Iris pigment epithelial cell (primary cell): ENCODE results near the gene MAP2K5.
"Not testable (repeated sequence)": the region's sequence is repeated elsewhere in the genome, so short reads cannot be mapped to it uniquely, and the experiment has no call there.

Source experiments
- DNase-seq: peaks from one replicate; pipeline ENCODE4 v3.0.0-alpha.2; 2011; ENCODE audit warnings: low read depth

MAP2K5 gene

DNA sequence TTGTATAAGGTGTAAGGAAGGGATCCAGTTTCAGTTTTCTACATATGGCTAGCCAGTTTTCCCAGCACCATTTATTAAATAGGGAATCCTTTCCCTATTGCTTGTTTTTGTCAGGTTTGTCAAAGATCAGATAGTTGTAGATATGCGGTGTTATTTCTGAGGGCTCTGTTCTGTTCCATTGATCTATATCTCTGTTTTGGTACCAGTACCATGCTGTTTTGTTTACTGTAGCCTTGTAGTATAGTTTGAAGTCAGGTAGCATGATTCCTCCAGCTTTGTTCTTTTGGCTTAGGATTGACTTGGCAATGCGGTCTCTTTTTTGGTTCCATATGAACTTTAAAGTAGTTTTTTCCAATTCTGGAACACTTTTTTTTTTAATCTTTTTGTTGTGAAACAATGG, 130.3 kb downstream of the MAP2K5 start:
- not testable (repeated sequence) for DNase-seq

DNA sequence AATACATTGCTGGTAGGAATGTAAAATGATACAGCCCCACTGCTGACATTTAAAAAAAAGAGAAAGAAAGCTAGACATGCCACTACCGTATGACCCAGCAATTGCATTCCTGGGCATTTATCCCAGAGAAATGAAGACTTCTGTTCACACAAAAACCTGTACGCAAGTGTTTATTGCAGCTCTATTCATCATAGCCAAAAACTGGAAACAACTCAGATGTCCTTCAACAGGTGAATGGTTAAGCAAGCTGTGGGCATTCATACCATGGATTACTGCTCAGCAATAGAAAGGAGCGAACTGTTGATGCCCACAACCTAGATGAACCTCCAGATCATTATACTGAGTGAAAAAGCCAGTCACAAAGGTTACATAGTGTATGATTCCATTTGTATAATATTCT, 132.5 kb downstream of the MAP2K5 start:
- no peak for DNase-seq

DNA sequence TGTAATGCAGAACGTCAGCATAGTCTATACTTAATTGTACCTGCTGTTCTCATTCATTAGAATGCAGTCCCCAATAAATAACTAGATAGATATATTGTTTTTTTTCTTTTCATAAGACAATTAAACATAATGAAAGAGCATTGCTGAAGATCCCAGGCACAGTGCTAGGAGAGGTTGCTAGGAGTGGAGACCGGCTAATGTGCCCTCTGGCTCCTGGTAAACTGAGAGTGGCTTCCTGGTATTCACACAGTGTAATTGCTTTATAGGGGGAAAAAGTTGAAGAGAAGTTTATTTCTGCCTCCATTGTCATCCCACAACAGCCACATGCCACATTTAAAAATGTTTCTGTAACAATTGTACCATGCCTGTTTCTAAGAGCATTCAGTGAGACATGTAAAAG, 135.6 kb downstream of the MAP2K5 start:
- no peak for DNase-seq

- DNase-seq = no peak
These were observed 136.5 kb downstream of the MAP2K5 start for GRCh38 chr15:67678993-67679392.

DNA sequence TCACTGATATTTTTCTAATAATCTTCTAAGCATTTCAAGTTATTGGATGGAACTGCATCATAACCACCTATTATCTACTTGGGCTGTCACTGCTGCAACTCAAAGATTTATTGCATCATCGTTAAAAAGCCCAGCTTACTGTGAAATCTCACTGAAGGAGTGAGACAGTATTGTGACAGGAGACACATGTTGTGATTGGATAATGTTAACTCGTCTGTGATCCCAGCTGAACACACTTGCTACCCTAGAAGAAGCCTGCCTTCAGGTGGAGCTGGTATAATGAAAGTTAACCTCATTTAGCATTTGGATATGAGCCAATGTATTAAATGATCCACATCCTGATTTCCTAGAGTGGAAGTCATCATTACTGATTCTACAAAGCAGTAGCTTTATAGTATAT, 138.1 kb downstream of the MAP2K5 start:
- peak; percentile 51 for DNase-seq

DNA sequence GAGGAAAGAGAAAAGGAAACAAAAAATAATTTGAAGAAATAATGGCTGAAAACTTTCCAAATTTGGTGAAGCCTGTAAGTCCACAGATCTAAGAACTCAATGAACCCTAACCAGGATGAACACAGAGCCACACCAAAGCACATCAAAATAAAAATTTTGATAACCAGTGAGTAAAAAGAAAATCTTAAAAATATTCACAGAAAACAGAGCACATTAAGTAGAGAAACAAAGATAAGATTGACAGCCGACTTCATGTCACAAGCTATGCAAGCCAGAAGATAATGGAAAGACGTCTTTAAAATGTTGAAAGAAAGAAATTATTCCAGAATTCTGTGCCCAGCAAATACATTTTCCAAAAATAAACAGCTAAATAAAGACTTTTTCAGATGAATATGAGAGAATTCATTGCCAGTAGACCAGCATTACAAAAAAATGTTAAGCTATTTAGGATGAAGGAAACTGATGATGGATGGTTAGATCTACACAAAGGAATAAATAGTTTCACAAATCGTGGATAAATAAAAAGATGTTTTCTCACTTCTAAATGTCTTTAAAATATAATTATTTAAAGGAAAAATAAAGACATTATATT, 142.6 kb downstream of the MAP2K5 start:
- peak; percentile 34 for DNase-seq

DNA sequence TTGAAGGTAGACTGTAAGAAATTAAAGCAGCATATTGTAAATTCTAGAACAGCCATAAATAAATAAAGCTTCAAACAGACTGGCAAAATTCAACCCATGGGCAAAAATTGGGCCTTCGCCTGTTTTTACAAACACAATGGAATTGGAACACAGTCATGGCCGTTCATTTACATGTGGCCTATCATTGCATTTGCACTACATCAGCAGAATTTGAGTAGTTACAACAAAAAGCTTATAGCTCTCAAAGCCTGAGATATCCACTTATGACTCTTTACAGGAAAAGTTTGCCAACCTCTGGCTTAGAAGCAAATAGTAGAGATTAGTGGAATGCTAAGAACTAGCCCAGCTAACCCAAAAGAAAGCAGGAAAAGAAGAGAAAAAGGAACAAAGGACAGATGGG, 143.2 kb downstream of the MAP2K5 start:
- DNase-seq = no peak

GRCh38 chr15:67690936-67691335, 148.4 kb downstream of the MAP2K5 start:
- DNase-seq = peak; percentile 87

DNA sequence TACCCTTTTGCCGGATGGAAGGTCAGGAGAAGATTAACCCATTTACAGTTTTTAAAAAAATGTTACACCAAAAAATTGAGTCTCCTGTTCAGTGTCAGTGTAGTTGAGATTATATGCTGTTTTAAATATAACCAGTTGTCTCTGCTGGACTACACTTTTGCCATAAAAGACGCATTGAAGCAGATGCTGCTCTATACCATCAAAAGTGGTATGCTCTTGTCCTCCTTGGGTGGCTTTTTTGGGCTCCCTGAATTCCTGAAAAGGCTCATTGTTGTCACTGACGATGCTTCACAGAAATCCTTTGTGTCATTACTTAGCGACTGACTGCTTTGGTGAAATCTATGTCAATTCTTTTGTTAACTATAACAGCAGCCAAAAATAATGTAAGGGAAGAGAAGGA, 148.9 kb downstream of the MAP2K5 start:
- no peak for DNase-seq

GRCh38 chr15:67692573-67692972, 150.1 kb downstream of the MAP2K5 start:
- DNase-seq = no peak

DNA sequence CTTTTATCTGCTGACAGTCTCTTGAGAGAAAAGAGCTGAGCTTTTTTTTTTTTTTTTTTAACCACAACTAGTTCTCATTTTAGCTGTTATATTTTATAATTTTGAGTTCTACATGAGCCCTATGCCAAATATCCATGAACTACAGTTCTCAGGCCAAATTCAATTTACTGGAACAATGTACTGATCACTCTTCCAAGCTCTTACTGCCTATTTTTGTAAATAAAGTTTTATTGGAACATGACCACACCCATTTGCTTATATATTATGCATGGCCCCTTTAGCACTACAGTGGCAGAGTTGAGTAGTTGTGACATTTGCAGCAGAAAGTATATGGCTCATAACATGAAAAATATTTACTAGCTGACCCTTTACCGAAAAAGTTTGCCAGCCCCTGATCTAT, 153.6 kb downstream of the MAP2K5 start:
- DNase-seq = no peak

DNA sequence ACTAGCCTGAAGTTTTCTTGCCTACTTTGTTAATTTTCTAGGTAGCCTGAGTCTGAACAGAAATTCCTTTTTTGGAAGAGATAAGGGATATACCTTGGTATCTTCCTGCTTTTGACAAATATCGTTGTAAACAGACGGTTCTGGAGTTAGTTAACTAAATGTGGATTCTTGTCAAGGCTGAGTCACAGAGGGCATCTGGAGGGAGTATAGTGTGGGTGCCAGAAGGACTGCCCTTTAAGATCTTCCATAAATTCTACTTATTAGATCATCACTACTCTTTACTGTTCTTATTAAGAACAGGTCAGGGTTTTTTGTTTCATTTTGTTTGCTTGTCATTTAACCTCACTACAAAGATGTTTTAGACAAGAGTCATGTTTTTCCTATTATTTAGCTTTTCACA, 157.5 kb downstream of the MAP2K5 start:
- DNase-seq = no peak

DNA sequence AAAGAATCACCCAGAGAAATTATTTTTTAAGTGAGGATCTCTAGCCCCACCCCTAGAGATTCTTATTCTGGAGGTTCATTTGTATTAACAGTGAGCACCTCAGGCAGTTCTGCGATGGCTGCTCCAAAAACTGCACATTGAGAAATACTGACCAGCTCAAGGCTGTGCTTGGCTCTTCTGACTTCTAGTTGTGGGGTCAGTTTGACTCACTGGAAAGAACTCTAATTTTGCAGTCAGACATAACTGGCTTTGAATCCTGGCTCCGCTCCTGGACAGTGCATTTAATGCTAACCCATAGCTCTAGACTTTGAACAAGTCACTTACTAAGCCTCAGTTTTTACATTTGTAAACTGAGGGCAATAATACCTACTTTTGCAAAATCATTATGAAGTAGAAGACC, 159.2 kb downstream of the MAP2K5 start:
- peak; percentile 75 for DNase-seq

GRCh38 chr15:67707520-67708283, 165.2 kb downstream of the MAP2K5 start:
- peak; percentile 4 for DNase-seq

GRCh38 chr15:67708500-67708899, 166.0 kb downstream of the MAP2K5 start:
- no peak for DNase-seq

- no peak for DNase-seq
These were observed 172.7 kb downstream of the MAP2K5 start for GRCh38 chr15:67715170-67715569.

GRCh38 chr15:67716171-67716570, 173.7 kb downstream of the MAP2K5 start:
- no peak for DNase-seq

- DNase-seq = peak; percentile 7
These were observed 175.3 kb downstream of the MAP2K5 start for GRCh38 chr15:67717776-67718175.

GRCh38 chr15:67719330-67719959, 176.9 kb downstream of the MAP2K5 start:
- DNase-seq = no peak

DNA sequence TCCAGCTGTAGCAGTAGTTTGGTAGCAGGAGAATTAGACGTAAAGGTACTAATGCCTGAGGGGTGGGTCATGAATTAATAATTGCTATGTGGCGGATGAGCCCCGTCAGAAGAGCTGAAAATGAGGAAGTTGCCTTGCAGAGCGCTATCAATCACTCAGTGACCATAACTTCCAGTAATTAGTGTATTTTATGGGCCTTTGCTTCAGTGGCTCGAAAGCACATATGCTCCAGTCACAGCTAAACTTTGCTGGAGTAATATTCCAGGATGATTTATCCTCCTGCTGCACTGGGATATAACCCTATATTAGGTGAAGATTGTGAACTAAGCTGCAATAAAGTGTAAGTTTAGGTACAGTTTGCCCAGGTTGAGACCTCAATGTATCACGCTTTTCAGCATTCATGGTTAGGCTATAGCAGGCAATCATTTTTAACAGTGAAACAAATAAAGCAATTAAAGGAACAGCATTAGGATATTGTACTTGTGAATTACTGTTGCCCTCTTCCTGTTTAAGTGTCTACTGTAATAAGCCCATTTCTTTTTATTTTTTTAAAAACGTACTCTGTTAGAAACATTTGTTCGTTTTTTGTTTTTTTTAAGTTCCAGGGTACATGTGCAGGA, 178.2 kb downstream of the MAP2K5 start:
- no peak for DNase-seq

DNA sequence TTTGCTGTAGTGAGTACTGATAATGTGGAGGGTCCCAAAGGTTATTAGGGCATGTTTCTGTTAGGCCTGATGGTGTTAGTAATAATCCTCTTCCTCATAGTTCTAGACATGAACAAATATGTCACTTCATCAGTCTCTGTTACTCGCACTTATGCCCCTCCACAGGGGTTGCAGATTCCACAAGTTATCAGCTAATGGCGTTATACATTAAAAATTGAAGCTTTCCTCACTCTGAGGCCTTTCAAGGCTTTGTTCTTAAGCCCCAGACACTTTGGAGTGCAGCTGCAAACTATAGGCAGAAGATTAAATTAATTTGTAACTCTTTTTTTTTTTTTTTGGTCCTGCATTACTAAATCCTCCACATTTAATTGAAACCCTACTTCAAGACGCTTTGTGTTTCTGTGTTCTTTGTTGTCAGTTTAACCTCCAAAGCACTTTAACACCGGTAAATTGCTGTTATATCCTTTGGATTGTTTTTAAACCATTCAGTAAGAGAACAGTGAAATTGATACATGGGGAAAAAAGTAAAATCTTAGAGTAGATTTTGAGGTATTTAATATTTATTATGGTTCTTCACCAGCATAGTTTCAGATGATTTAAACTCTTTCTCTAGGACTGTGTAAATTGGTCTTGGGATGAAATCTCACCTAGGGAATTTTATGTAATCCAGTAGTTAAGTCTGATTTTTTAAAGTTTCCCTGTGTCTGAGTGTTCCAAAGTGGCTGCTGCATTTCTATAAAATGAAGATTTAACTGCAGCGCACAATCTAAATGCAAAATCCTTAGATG, 179.7 kb downstream of the MAP2K5 start:
- no peak for DNase-seq
